Activated CD4-positive, alpha-beta T cell treated with anti-CD3 and anti-CD28 coated beads, Interleukin-2, amount 10 ng/mL, durations not matched to agents 7 days and 5 days (primary cell): ENCODE data around the gene ZNF79. TPM values are rescaled to one million over a fixed set of nuclear protein-coding genes. Genes with fewer than 3 reads are reported as not detected.
A peak's percentile ranks its signal among the peaks of the same experiment; 100 is the strongest.

Experiments
- CTCF ChIA-PET: fragments of 350-600 bp; sonication (Branson Sonifier 250); formaldehyde crosslinking; loops from one replicate; lab custom pipeline; 2021; ENCODE audit warnings: antibody characterized with exemption; lab: Charles Lee
- POLR2A ChIA-PET: fragments of 350-600 bp; sonication (Branson Sonifier 250); formaldehyde crosslinking; loops from one replicate; lab custom pipeline; 2021; ENCODE audit warnings: antibody characterized with exemption; lab: Charles Lee
- DNase-seq: peaks from one replicate; pipeline ENCODE4 v3.0.0-alpha.2; 2020
- H3K27ac Mint-ChIP-seq: one replicate; pipeline ENCODE4 v1.8.0; 2021; ENCODE audit warnings: mild to moderate bottlenecking, moderate library complexity, mixed read lengths
- H3K27me3 Mint-ChIP-seq: one replicate; pipeline ENCODE4 v1.8.0; 2021; ENCODE audit warnings: mixed read lengths
- H3K36me3 Mint-ChIP-seq: one replicate; pipeline ENCODE4 v1.8.0; 2021; ENCODE audit warnings: low read depth, mixed read lengths
- H3K4me1 Mint-ChIP-seq: one replicate; pipeline ENCODE4 v1.8.0; 2021; ENCODE audit warnings: mixed read lengths
- H3K4me3 Mint-ChIP-seq: one replicate; pipeline ENCODE4 v1.8.0; 2021; ENCODE audit warnings: mild to moderate bottlenecking, moderate library complexity, mixed read lengths
- H3K9me3 Mint-ChIP-seq: one replicate; pipeline ENCODE4 v1.8.0; 2021; ENCODE audit warnings: mixed read lengths
- total RNA-seq, 2 experiments: library from RNA; stranded (reverse); gene quantifications; one replicate each; pipeline ENCODE4 v1.2.3, GENCODE V29; 2021

The ZNF79 gene
- total RNA-seq, 2 experiments from 2014 or later = 13.1 to 13.2 TPM

- Mint-ChIP-seq H3K27me3 (peaks cover 27% of the 10 kb centered on the region), H3K4me1 (no peaks in the 10 kb centered on the region), H3K9me3 (no peaks in the 10 kb centered on the region), H3K27ac (no peak overlapping the region), H3K36me3 (no peaks in the 10 kb centered on the region), H3K4me3 (no peak overlapping the region)
- DNase-seq = no peak
- ChIA-PET POLR2A (no interaction called here), CTCF (no interaction called here)
These were observed 20.5 kb upstream of the ZNF79 start for GRCh38 chr9:127403507-127404192.

DNA sequence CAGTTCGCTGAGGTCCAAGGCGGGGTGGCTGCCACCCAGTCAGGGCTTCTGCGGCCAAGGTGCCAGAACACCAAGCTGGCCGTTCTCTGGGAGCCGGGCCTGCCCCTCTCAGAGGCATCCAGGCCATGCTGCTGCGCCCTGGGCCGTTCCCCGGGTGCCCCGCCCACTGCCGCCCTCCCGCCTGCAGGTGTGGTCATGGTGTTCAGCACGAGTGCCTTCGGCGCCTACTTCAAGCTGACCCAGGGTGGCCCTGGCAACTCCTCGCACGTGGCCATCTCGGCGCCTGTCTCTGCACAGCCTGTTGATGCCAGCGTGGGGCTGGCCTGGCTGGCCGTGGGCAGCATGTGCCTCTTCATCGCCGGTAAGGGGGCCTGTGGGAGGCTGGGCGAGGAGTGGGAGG lies 19.6 kb upstream of the ZNF79 start:
- no peaks in the 10 kb centered on the region for H3K9me3 Mint-ChIP-seq
- DNase-seq = no peak
- peaks cover 20% of the 10 kb centered on the region for H3K27me3 Mint-ChIP-seq
- CTCF ChIA-PET = no interaction called here
- no peaks in the 10 kb centered on the region for H3K36me3 Mint-ChIP-seq
- no peak overlapping the region for H3K4me3 Mint-ChIP-seq
- no peak overlapping the region for H3K27ac Mint-ChIP-seq
- no peaks in the 10 kb centered on the region for H3K4me1 Mint-ChIP-seq
- POLR2A ChIA-PET = no interaction called here

DNA sequence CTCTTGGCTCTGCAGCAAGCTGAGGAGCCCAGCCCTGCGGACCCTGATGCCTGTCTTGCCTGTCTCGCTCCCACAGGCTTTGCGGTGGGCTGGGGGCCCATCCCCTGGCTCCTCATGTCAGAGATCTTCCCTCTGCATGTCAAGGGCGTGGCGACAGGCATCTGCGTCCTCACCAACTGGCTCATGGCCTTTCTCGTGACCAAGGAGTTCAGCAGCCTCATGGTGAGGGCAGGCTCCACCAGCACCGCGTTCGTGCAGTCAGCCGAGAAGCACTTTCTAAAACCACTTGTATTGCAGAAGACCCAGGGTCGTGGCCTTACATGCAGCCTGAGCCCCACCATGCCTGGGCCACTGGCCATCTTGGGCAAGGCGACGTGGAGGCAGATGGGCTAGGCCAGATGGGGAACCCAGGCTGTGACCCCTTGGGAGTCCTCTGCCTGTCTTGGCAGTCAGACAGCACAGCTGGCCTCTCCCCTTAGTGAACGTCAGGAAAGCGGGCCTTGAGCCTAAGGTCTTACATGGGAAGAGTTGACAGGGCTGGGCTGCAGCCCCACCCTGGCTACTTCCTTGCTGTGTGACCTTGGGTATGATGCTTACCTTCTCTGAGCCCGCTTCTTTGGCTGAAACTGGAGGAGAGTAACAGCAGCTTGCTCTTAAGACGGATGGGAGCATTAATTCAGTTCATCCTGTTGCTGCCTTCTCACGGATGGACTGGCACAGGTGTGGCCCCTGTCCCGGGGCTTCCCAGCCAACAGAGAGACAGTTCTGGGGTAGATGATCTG lies 18.6 kb upstream of the ZNF79 start:
- H3K27me3 Mint-ChIP-seq = peaks cover 15% of the 10 kb centered on the region
- ChIA-PET POLR2A (no interaction called here), CTCF (interaction anchor here (1.4 kb wide), 1 partner anchor 8 kb away, joined by 4 read pairs; the partner anchor contains the start of gene SLC2A8)
- no peaks in the 10 kb centered on the region for H3K36me3 Mint-ChIP-seq
- no peak overlapping the region for H3K4me3 Mint-ChIP-seq
- DNase-seq = no peak
- H3K9me3 Mint-ChIP-seq = no peaks in the 10 kb centered on the region
- H3K27ac Mint-ChIP-seq = no peak overlapping the region
- H3K4me1 Mint-ChIP-seq = no peaks in the 10 kb centered on the region

GRCh38 chr9:127406799-127407491 lies 17.2 kb upstream of the ZNF79 start:
- ChIA-PET CTCF (interaction anchor here (1.1 to 1.4 kb wide), 2 partner anchors 8 to 10 kb away, joined by 3 to 4 read pairs; partner anchors contain the start of gene SLC2A8), POLR2A (no interaction called here)
- H3K27me3 Mint-ChIP-seq = peaks cover 17% of the 10 kb centered on the region
- H3K4me3 Mint-ChIP-seq = no peak overlapping the region
- no peaks in the 10 kb centered on the region for H3K36me3 Mint-ChIP-seq
- no peaks in the 10 kb centered on the region for H3K4me1 Mint-ChIP-seq
- DNase-seq = no peak
- no peak overlapping the region for H3K27ac Mint-ChIP-seq
- no peaks in the 10 kb centered on the region for H3K9me3 Mint-ChIP-seq

DNA sequence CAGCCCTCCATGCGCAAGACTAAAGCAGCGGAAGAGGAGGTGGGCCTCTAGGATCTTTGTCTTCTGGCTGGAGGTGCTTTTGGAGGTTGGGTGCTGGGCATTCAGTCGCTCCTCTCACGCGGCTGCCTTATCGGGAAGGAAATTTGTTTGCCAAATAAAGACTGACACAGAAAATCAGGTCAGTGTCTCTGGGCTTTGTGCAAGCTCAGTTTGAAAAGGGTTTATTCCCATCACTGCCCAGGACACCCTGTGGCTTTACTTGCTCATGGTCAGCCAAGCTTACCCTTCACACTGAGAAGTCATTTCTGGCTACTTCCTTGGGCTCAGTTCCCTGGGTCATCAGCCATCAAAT lies 16.7 kb upstream of the ZNF79 start:
- DNase-seq = no peak
- Mint-ChIP-seq H3K36me3 (no peaks in the 10 kb centered on the region), H3K4me3 (no peak overlapping the region), H3K9me3 (no peaks in the 10 kb centered on the region), H3K27me3 (peaks cover 17% of the 10 kb centered on the region), H3K4me1 (no peaks in the 10 kb centered on the region), H3K27ac (no peak overlapping the region)
- POLR2A ChIA-PET = no interaction called here
- CTCF ChIA-PET = interaction anchor here (0.6 to 1.1 kb wide), 3 partner anchors 8 to 474 kb away, joined by 3 to 7 read pairs (median 4); no protein-coding TSS in a partner anchor

- CTCF ChIA-PET = no interaction called here
- H3K4me1 Mint-ChIP-seq = no peaks in the 10 kb centered on the region
- POLR2A ChIA-PET = no interaction called here
These were observed 13.1 kb upstream of the ZNF79 start for GRCh38 chr9:127411122-127411521.

DNA sequence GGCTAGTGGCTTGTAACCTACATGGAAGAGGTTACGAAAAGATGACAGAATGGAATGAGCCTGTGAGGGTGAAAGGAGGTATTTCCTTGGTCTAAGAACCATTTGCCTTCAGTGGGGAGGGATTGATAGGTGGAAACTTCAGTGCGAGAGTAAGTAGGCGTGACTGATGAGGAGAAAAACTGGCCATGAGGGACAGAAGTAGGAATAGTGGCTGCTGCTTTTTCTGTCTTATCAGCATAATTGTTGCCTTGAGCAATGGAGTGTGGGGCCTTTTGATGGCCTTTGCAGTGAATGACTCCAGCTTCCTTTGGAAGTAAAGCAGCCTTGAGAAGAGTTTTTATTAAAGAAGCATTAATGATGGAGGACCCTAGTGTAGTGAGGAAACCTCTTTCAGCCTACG lies 9.0 kb upstream of the ZNF79 start:
- no peak for DNase-seq
- H3K36me3 Mint-ChIP-seq = no peaks in the 10 kb centered on the region
- H3K27me3 Mint-ChIP-seq = peaks cover 31% of the 10 kb centered on the region
- no peaks in the 10 kb centered on the region for H3K9me3 Mint-ChIP-seq
- no peak overlapping the region for H3K27ac Mint-ChIP-seq
- H3K4me1 Mint-ChIP-seq = no peaks in the 10 kb centered on the region
- POLR2A ChIA-PET = no interaction called here
- CTCF ChIA-PET = no interaction called here
- H3K4me3 Mint-ChIP-seq = no peak overlapping the region

More at GRCh38 chr9:127411122-127411521, 13.1 kb upstream of the ZNF79 start:
- Mint-ChIP-seq H3K4me3 (no peak overlapping the region), H3K27ac (no peak overlapping the region), H3K27me3 (peaks cover 32% of the 10 kb centered on the region), H3K9me3 (no peaks in the 10 kb centered on the region), H3K36me3 (no peaks in the 10 kb centered on the region)
- DNase-seq = no peak

GRCh38 chr9:127415657-127416056 lies 8.5 kb upstream of the ZNF79 start:
- CTCF ChIA-PET = no interaction called here
- no peaks in the 10 kb centered on the region for H3K4me1 Mint-ChIP-seq
- H3K27me3 Mint-ChIP-seq = peaks cover 31% of the 10 kb centered on the region
- POLR2A ChIA-PET = no interaction called here
- no peaks in the 10 kb centered on the region for H3K36me3 Mint-ChIP-seq
- H3K4me3 Mint-ChIP-seq = no peak overlapping the region
- H3K9me3 Mint-ChIP-seq = no peaks in the 10 kb centered on the region
- DNase-seq = no peak
- no peak overlapping the region for H3K27ac Mint-ChIP-seq

DNA sequence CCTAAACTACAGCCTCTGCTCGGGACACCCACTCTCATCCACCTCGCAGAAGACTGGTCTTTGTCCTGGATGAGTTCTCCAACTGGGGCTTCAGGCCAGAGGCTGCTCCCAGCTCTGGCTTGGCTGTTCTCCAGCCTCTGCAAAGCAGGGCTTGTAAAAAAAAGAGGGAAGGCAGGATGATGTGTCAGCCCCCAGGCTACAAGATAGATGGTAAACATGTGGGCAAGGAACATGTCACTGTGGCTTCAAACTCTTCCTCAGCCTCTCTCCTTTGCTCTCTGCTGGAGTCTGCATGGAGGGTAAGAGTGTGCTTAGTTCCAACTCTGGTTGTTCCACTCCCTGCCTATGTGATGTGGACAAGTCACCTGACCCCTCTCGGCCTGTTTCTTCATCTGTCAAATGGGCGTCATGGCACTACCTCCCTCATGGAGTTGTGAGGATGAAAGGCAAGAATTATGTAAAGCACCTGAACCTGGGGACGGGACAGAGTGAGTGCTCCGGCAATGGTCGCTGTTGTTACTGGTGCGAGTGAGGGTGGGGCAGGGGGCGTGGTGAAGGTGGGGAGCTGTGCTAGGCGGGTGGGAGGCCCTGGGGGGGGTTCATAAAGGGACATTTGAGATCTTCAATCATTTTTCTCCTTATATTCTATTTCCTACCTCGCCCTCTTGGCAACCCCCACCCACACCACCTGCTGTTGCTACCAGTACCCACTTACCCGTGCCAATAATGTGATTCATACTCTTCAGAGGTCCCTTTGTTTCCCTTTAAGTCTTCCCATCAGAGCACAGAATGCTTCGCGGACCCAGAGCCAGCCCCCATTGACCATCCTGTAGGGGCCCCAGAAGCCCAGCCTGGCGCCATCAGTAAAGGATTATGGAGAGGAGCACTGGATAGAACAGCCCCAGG lies 6.8 kb upstream of the ZNF79 start:
- Mint-ChIP-seq H3K36me3 (no peaks in the 10 kb centered on the region), H3K9me3 (no peaks in the 10 kb centered on the region), H3K4me3 (no peak overlapping the region), H3K4me1 (no peaks in the 10 kb centered on the region), H3K27me3 (peaks cover 22% of the 10 kb centered on the region), H3K27ac (no peak overlapping the region)
- POLR2A ChIA-PET = no interaction called here
- CTCF ChIA-PET = interaction anchor here (0.9 to 1.2 kb wide), 3 partner anchors 20 to 38 kb away, joined by 3 to 4 read pairs (median 3); partner anchors contain the start of gene SLC2A8
- DNase-seq = no peak

- CTCF ChIA-PET = interaction anchor here (0.9 to 1.2 kb wide), 2 partner anchors 30 to 38 kb away, joined by 3 to 4 read pairs; no protein-coding TSS in a partner anchor
- POLR2A ChIA-PET = no interaction called here
- Mint-ChIP-seq H3K27ac (no peak overlapping the region), H3K9me3 (no peaks in the 10 kb centered on the region), H3K4me1 (peaks cover 7% of the 10 kb centered on the region), H3K4me3 (no peak overlapping the region), H3K36me3 (no peaks in the 10 kb centered on the region), H3K27me3 (peaks cover 22% of the 10 kb centered on the region)
- DNase-seq = peak; percentile 42
These were observed 6.1 kb upstream of the ZNF79 start for GRCh38 chr9:127418037-127418471.

GRCh38 chr9:127419348-127419747 lies 4.8 kb upstream of the ZNF79 start:
- H3K36me3 Mint-ChIP-seq = peaks cover 2% of the 10 kb centered on the region
- H3K4me1 Mint-ChIP-seq = peaks cover 16% of the 10 kb centered on the region
- no peak for DNase-seq
- ChIA-PET POLR2A (no interaction called here), CTCF (no interaction called here)
- H3K9me3 Mint-ChIP-seq = no peaks in the 10 kb centered on the region
- H3K27me3 Mint-ChIP-seq = peaks cover 15% of the 10 kb centered on the region
- no peak overlapping the region for H3K4me3 Mint-ChIP-seq
- no peak overlapping the region for H3K27ac Mint-ChIP-seq

GRCh38 chr9:127421057-127421456 lies 3.1 kb upstream of the ZNF79 start:
- ChIA-PET POLR2A (interaction anchor here (0.7 kb wide), 1 partner anchor 28 kb away, joined by 3 read pairs; no protein-coding TSS in a partner anchor), CTCF (interaction anchor here (0.6 to 1.4 kb wide), 3 partner anchors 23 to 926 kb away, joined by 3 read pairs; no protein-coding TSS in a partner anchor)
- no peak for DNase-seq
- Mint-ChIP-seq H3K4me1 (peaks cover 33% of the 10 kb centered on the region), H3K27me3 (peaks cover 4% of the 10 kb centered on the region), H3K9me3 (no peaks in the 10 kb centered on the region), H3K36me3 (peaks cover 2% of the 10 kb centered on the region), H3K4me3 (no peak overlapping the region), H3K27ac (no peak overlapping the region)
